GM23338 (cell line): ENCODE measurements around the gene DRC3. TPM values are rescaled to one million over a fixed set of nuclear protein-coding genes. Genes with fewer than 3 reads are reported as not detected.

ENCODE experiments used
- ATAC-seq: fragments of 200-7000 bp; cut with Tn5 transposase; 3 replicates; pipeline ENCODE4 v1.9.1; 2020
- DNase-seq: peaks from one replicate; pipeline ENCODE4 v3.0.0-alpha.2; 2015; ENCODE audit warnings: low spot score
- H2AFZ ChIP-seq: fragments of 200-600 bp; sonication (generic); 2 replicates; pipeline ENCODE4 v1.8.0; 2016; ENCODE audit warnings: antibody characterized with exemption, mild to moderate bottlenecking, moderate library complexity
- H3F3A ChIP-seq: fragments of 200-600 bp; sonication (generic); replicated peaks from 2 replicates; pipeline ENCODE4 v1.8.0; 2017; ENCODE audit warnings: antibody characterized with exemption, mixed run types, low read depth
- H3K27ac ChIP-seq: fragments of 200-600 bp; sonication (generic); 2 replicates; pipeline ENCODE4 v1.6.1; 2016; ENCODE audit warnings: low read depth
- H3K27me3 ChIP-seq: fragments of 200-600 bp; sonication (generic); 2 replicates; pipeline ENCODE4 v1.8.0; 2016; ENCODE audit warnings: mild to moderate bottlenecking, mixed run types, moderate library complexity; ENCODE audit not compliant: insufficient read depth
- H3K36me3 ChIP-seq: fragments of 200-600 bp; sonication (generic); 2 replicates; pipeline ENCODE4 v1.8.0; 2016; ENCODE audit warnings: mild to moderate bottlenecking; ENCODE audit not compliant: insufficient read depth
- H3K4me1 ChIP-seq: fragments of 200-600 bp; sonication (generic); 2 replicates; pipeline ENCODE4 v1.8.0; 2016; ENCODE audit warnings: mild to moderate bottlenecking, moderate library complexity; ENCODE audit not compliant: insufficient read depth
- H3K4me2 ChIP-seq: fragments of 200-600 bp; sonication (generic); 2 replicates; pipeline ENCODE4 v1.7.1; 2017; ENCODE audit warnings: mixed run types
- H3K4me3 ChIP-seq: fragments of 200-600 bp; sonication (generic); 2 replicates; pipeline ENCODE4 v1.6.1; 2016; ENCODE audit warnings: mixed run types
- H3K79me2 ChIP-seq: fragments of 200-600 bp; sonication (generic); replicated peaks from 2 replicates; pipeline ENCODE4 v1.8.0; 2017; ENCODE audit warnings: mild to moderate bottlenecking; ENCODE audit not compliant: insufficient read depth
- H3K9me2 ChIP-seq: fragments of 200-600 bp; sonication (generic); 2 replicates; pipeline ENCODE4 v1.8.0; 2017; ENCODE audit not compliant: insufficient read depth
- H4K20me1 ChIP-seq: fragments of 200-600 bp; sonication (generic); replicated peaks from 2 replicates; pipeline ENCODE4 v1.8.0; 2017; ENCODE audit warnings: mild to moderate bottlenecking; ENCODE audit not compliant: insufficient read depth
- H3K27ac Mint-ChIP-seq: 2 replicates; pipeline ENCODE4 v1.8.0; 2020; ENCODE audit warnings: inconsistent platforms, mild to moderate bottlenecking, moderate library complexity, mixed read lengths
- H3K27me3 Mint-ChIP-seq: 3 replicates; pipeline ENCODE4 v1.8.0; 2022; ENCODE audit warnings: low read depth, mild to moderate bottlenecking, moderate library complexity, mixed read lengths, inconsistent platforms; ENCODE audit not compliant: insufficient read depth, poor library complexity
- H3K36me3 Mint-ChIP-seq: 3 replicates; pipeline ENCODE4 v1.8.0; 2021; ENCODE audit warnings: low read depth, mild to moderate bottlenecking, inconsistent platforms, moderate library complexity, mixed read lengths
- H3K4me1 Mint-ChIP-seq: 3 replicates; pipeline ENCODE4 v1.8.0; 2020; ENCODE audit warnings: mild to moderate bottlenecking, inconsistent platforms, mixed read lengths
- H3K4me3 Mint-ChIP-seq: 3 replicates; pipeline ENCODE4 v1.8.0; 2021; ENCODE audit warnings: moderate library complexity, mild to moderate bottlenecking, inconsistent platforms, mixed read lengths
- H3K9me3 Mint-ChIP-seq: 3 replicates; pipeline ENCODE4 v1.8.0; 2020; ENCODE audit warnings: moderate library complexity, mild to moderate bottlenecking, inconsistent platforms, mixed read lengths
- CREB1 ChIP-seq: fragments of 250-450 bp; sonication (Bioruptor Pico); IDR thresholded peaks from 2 replicates; pipeline ENCODE4 v1.5.0; 2020; ENCODE audit warnings: low read depth, mild to moderate bottlenecking, moderate library complexity
- EZH2 ChIP-seq: fragments of 200-600 bp; sonication (generic); IDR thresholded peaks from one replicate; pipeline ENCODE4 v1.8.0; 2017; ENCODE audit warnings: antibody characterized with exemption, mild to moderate bottlenecking, low read depth; ENCODE audit not compliant: unreplicated experiment
- EZH2phosphoT487 ChIP-seq: fragments of 200-600 bp; sonication (generic); IDR thresholded peaks from one replicate; pipeline ENCODE4 v1.8.1; 2018; ENCODE audit warnings: antibody characterized with exemption; ENCODE audit not compliant: unreplicated experiment
- JUNB ChIP-seq: IDR thresholded peaks from one replicate; pipeline ENCODE4 v1.6.1; 2016; ENCODE audit warnings: antibody characterized with exemption; ENCODE audit not compliant: unreplicated experiment
- NANOG ChIP-seq: IDR thresholded peaks from 2 replicates; pipeline ENCODE4 v1.6.1; 2016; ENCODE audit warnings: antibody characterized with exemption, borderline replicate concordance
- POLR2AphosphoS5 ChIP-seq: IDR thresholded peaks from 2 replicates; pipeline ENCODE4 v1.6.1; 2016; ENCODE audit warnings: antibody characterized with exemption, low read depth
- STAT1 ChIP-seq: IDR thresholded peaks from one replicate; pipeline ENCODE4 v1.6.1; 2016; ENCODE audit warnings: antibody characterized with exemption; ENCODE audit not compliant: unreplicated experiment
- ZNF114 ChIP-seq: fragments of 250-450 bp; sonication (Bioruptor Pico); IDR thresholded peaks from 2 replicates; pipeline ENCODE4 v1.5.0; 2020; ENCODE audit warnings: mild to moderate bottlenecking, moderate library complexity
- ZNF331 ChIP-seq: fragments of 250-450 bp; sonication (Bioruptor Pico); IDR thresholded peaks from 2 replicates; pipeline ENCODE4 v1.5.0; 2020; ENCODE audit warnings: low read depth, mild to moderate bottlenecking, moderate library complexity
- polyA plus RNA-seq: library from polyadenylated mRNA; unstranded; fragments of >200 nt; fragmentation: Nextera tagmentation; extraction: Ambion mirVana; gene quantifications from 2 replicates; pipeline ENCODE4 v1.2.1, GENCODE V29; 2016
- total RNA-seq: library from RNA; depleted of rRNA; stranded (reverse); fragments of >200 nt; shearing (Covaris generic); gene quantifications from 2 replicates; pipeline ENCODE4 v1.2.3, GENCODE V29; 2014
- TF ChIP-seq, protein P1 (sequence below): IDR thresholded peaks from 2 replicates; pipeline ENCODE4 v1.6.1; 2016; ENCODE audit warnings: antibody characterized with exemption
- TF ChIP-seq, protein P2 (sequence below), 2 experiments: fragments of 200-600 bp in 1 of 2; sonication (generic) in 1 of 2; conservative IDR thresholded peaks; 2 replicates each; pipeline versions ENCODE4 v1.5.1 to v1.6.1; 2016 to 2017; ENCODE audit warnings: antibody characterized with exemption in 2 of 2, low read depth in 2 of 2, mild to moderate bottlenecking in 2 of 2, moderate library complexity in 1 of 2
- TF ChIP-seq, protein P3 (sequence below): IDR thresholded peaks from one replicate; pipeline ENCODE4 v1.6.1; 2018; ENCODE audit warnings: antibody characterized with exemption; ENCODE audit not compliant: unreplicated experiment

Gene DRC3
- total and polyA plus RNA-seq, 2 experiments from 2014 or later = 1.1 TPM; not detected in 1

DNA sequence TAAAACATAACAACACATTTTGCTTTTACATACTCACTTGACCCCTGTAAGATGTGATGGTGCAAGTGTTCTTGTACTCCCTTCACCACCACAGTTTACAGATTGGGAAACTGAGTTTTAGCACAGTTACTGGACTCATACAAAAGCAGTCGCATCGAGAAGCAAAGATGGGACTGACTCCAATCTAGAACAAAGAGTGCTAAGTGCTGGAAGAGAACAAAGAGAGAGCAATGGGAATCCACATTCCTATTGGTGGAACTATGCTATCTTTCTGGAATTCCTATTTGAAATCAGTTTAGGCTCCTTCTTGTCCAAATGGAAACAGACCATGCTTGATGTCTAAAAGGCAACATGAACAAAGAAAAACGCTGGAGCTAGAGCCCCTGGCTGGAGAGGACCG is 9.6 kb upstream of the DRC3 start:
- Histone ChIP-seq H3F3A (no peaks in the 10 kb centered on the region), H3K79me2 (no peaks in the 10 kb centered on the region), H3K4me2 (no peak overlapping the region), H4K20me1 (no peaks in the 10 kb centered on the region), H2AFZ (no peak overlapping the region), H3K4me3 (no peak overlapping the region), H3K27ac (no peak overlapping the region), H3K36me3 (no peaks in the 10 kb centered on the region), H3K9me2 (no peaks in the 10 kb centered on the region), H3K4me1 (peaks cover 18% of the 10 kb centered on the region), H3K27me3 (no peaks in the 10 kb centered on the region)
- no peak for TF ChIP-seq EZH2phosphoT487
- TF ChIP-seq, protein P1, sequence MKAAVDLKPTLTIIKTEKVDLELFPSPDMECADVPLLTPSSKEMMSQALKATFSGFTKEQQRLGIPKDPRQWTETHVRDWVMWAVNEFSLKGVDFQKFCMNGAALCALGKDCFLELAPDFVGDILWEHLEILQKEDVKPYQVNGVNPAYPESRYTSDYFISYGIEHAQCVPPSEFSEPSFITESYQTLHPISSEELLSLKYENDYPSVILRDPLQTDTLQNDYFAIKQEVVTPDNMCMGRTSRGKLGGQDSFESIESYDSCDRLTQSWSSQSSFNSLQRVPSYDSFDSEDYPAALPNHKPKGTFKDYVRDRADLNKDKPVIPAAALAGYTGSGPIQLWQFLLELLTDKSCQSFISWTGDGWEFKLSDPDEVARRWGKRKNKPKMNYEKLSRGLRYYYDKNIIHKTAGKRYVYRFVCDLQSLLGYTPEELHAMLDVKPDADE = no peak
- no peak for TF ChIP-seq NANOG
- TF ChIP-seq CREB1 = no peak
- no peak for TF ChIP-seq JUNB
- no peak for TF ChIP-seq POLR2AphosphoS5
- no peak for TF ChIP-seq ZNF114 (CRISPR knock-in tag)
- TF ChIP-seq, protein P2, sequence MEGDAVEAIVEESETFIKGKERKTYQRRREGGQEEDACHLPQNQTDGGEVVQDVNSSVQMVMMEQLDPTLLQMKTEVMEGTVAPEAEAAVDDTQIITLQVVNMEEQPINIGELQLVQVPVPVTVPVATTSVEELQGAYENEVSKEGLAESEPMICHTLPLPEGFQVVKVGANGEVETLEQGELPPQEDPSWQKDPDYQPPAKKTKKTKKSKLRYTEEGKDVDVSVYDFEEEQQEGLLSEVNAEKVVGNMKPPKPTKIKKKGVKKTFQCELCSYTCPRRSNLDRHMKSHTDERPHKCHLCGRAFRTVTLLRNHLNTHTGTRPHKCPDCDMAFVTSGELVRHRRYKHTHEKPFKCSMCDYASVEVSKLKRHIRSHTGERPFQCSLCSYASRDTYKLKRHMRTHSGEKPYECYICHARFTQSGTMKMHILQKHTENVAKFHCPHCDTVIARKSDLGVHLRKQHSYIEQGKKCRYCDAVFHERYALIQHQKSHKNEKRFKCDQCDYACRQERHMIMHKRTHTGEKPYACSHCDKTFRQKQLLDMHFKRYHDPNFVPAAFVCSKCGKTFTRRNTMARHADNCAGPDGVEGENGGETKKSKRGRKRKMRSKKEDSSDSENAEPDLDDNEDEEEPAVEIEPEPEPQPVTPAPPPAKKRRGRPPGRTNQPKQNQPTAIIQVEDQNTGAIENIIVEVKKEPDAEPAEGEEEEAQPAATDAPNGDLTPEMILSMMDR (conservative IDR thresholded peaks at IDR 0.05; ENCODE audit: low read depth in 2 of 2) = no peak
- no peak for TF ChIP-seq STAT1
- no peak for TF ChIP-seq ZNF331 (CRISPR knock-in tag)
- peaks cover 3% of the 10 kb centered on the region for H3K27me3 Mint-ChIP-seq
- H3K4me3 Mint-ChIP-seq = no peak overlapping the region
- ATAC-seq = no peak
- no peaks in the 10 kb centered on the region for H3K9me3 Mint-ChIP-seq
- no peak overlapping the region for H3K27ac Mint-ChIP-seq
- no peaks in the 10 kb centered on the region for H3K36me3 Mint-ChIP-seq
- DNase-seq = no peak
- peaks cover 22% of the 10 kb centered on the region for H3K4me1 Mint-ChIP-seq

DNA sequence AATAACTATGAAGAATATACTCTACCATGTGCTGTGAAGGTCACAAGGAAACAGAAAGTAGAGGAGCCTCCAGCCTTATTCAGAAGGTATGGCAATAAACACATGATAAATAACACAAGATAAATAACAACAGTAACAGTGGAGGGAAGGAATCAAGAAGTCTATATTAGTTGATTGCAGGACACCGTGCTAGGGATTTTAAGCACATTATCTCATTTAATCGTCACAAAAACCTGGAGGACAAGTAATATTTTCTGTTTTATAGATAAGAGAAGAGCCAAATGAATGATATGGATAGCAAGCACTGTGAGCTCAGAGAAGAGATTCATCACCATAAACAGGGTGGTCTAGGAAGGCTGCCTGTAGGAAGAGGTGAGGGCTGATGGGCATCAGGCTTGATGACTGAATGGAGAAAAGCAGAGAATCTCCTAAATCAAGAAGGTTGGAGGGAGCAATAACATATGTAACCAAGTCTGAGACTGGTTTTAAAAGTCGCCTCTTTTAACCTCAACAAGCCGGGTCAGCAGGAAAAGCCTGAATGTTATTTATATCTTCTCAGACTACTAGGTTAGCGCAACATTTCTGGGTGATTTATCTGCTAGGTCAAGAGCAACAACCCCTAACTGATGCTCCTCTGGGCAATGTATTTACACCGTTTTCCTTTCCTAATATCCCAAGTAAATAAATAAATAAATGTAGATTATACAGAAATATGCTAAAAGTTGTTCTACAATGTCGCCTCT is 8.8 kb upstream of the DRC3 start:
- no peak overlapping the region for H3K4me3 ChIP-seq
- Mint-ChIP-seq H3K27me3 (peaks cover 5% of the 10 kb centered on the region), H3K36me3 (no peaks in the 10 kb centered on the region), H3K9me3 (no peaks in the 10 kb centered on the region), H3K4me1 (peaks cover 14% of the 10 kb centered on the region), H3K27ac (no peak overlapping the region), H3K4me3 (no peak overlapping the region)
- H3K27me3 ChIP-seq = no peaks in the 10 kb centered on the region
- no peak overlapping the region for H2AFZ ChIP-seq
- H3K9me2 ChIP-seq = no peaks in the 10 kb centered on the region
- H3F3A ChIP-seq = no peaks in the 10 kb centered on the region
- ATAC-seq = no peak
- no peak overlapping the region for H3K27ac ChIP-seq
- H3K36me3 ChIP-seq = no peaks in the 10 kb centered on the region
- H3K4me2 ChIP-seq = no peak overlapping the region
- peaks cover 10% of the 10 kb centered on the region for H3K4me1 ChIP-seq
- DNase-seq = no peak
- no peaks in the 10 kb centered on the region for H4K20me1 ChIP-seq
- H3K79me2 ChIP-seq = no peaks in the 10 kb centered on the region
- no peak for TF ChIP-seq ZNF331 (CRISPR knock-in tag)
- no peak for TF ChIP-seq EZH2
- TF ChIP-seq JUNB = no peak
- TF ChIP-seq ZNF114 (CRISPR knock-in tag) = no peak
- TF ChIP-seq CREB1 = no peak
- no peak for TF ChIP-seq EZH2phosphoT487
- TF ChIP-seq, protein P3, sequence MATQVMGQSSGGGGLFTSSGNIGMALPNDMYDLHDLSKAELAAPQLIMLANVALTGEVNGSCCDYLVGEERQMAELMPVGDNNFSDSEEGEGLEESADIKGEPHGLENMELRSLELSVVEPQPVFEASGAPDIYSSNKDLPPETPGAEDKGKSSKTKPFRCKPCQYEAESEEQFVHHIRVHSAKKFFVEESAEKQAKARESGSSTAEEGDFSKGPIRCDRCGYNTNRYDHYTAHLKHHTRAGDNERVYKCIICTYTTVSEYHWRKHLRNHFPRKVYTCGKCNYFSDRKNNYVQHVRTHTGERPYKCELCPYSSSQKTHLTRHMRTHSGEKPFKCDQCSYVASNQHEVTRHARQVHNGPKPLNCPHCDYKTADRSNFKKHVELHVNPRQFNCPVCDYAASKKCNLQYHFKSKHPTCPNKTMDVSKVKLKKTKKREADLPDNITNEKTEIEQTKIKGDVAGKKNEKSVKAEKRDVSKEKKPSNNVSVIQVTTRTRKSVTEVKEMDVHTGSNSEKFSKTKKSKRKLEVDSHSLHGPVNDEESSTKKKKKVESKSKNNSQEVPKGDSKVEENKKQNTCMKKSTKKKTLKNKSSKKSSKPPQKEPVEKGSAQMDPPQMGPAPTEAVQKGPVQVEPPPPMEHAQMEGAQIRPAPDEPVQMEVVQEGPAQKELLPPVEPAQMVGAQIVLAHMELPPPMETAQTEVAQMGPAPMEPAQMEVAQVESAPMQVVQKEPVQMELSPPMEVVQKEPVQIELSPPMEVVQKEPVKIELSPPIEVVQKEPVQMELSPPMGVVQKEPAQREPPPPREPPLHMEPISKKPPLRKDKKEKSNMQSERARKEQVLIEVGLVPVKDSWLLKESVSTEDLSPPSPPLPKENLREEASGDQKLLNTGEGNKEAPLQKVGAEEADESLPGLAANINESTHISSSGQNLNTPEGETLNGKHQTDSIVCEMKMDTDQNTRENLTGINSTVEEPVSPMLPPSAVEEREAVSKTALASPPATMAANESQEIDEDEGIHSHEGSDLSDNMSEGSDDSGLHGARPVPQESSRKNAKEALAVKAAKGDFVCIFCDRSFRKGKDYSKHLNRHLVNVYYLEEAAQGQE = no peak
